ENCODE data around the gene HK1.
"Not testable (repeated sequence)": the region's sequence is repeated elsewhere in the genome, so short reads cannot be mapped to it uniquely, and the experiment has no call there.

HK1 gene

GRCh38 chr10:69278446-69278963 is at the start of gene HK1:
Gene HK1, plus strand, starts transcription at chr10:69278496.
- no peak for DNase-seq

GRCh38 chr10:69229616-69229916 is 48.7 kb upstream of the HK1 start:
- DNase-seq = no peak

DNA sequence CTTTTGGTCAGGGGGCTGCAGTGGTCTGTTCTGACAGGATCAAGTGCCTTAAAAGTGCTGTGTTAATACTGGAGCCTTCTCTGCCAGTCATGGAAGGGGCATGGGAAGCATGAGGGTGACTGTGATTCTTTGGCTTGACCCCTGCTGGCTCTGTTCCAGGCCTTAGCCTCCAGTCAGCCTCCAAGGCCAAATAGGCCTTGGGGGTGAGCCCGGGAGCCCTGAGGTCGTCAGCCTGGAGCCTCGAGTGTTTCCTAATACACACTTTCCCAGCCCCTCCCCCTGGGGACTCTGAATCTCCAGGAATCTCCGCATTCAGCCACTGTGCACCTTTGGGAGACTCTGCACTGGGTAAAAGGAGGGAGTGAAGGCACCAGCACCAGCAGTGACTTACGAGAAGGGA is 48.2 kb upstream of the HK1 start:
- no peak for DNase-seq

- DNase-seq = no peak
Observed at GRCh38 chr10:69232252-69232651, 46.0 kb upstream of the HK1 start.

- no peak for DNase-seq
Observed at GRCh38 chr10:69232736-69233480, 45.4 kb upstream of the HK1 start.

DNA sequence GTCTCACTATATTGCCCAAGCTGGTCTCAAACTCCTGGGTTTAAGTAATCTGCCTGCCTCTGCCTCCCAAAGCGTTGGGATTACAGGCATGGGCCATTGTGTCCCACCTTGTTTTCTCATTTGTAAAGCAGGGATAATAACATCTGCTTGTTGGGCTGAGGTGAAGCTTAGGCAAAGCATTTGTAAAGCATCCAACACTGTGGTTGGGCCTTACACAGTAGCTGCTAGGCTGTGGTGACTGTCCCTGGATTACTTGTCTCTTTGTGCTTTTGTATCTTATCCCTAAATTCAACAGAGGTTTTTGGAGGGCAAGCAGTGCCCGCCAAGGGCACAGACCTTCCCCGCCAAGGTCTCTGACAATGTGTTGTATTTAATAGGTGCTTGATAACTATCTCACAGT is 43.8 kb upstream of the HK1 start:
- no peak for DNase-seq

- peak; percentile 77 for DNase-seq
Observed at GRCh38 chr10:69237528-69238159, 40.7 kb upstream of the HK1 start.

GRCh38 chr10:69239136-69239535 is 39.2 kb upstream of the HK1 start:
- DNase-seq = no peak

DNA sequence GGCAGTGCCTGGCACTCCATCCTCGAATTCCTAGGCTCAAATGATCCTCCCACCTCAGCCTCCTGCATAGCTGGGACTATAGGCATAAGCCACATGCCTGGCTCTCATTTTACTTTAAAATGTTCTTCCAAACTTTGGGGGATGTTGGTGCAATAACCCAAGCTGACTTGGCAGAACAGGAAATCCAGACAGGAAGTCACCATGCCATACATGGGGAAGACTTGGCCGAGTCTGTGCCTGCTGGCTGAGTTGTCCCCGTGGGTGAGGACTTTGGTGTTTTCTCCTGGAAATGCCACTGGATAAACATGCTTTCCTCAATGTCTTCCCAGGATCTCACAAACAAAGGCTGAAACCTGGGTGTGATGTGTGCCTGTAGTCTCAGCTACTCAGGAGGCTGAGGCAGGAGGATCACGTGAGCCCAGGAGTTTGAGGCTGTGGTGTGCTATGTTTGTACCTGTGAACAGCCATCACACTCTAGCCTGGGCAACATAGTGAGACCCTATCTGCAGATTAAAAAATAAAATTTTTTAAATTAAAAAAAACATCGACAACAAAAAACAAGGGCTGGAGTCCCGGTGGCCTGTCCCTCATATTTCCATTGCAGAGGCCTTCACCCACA is 38.4 kb upstream of the HK1 start:
- no peak for DNase-seq

- DNase-seq = no peak
Observed at GRCh38 chr10:69240455-69240854, 37.8 kb upstream of the HK1 start.

DNA sequence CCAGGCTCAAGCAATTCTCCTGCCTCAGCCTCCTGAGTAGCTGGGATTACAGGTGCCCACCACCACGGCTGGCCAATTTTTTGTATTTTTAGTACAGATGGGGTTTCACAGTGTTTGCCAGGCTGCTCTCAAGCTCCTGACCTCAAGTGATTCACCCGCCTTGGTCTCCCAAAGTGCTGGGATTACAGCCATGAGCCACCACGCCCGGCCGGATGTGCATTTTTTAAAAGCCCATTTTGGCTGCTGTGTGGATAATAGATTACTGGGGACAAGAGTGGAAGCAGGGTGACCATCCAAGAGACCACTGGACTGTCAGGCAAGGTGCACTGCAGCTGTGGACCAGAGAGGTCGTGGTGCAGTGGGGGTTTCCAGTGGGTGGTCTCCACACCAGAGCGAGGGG is 36.7 kb upstream of the HK1 start:
- no peak for DNase-seq

DNA sequence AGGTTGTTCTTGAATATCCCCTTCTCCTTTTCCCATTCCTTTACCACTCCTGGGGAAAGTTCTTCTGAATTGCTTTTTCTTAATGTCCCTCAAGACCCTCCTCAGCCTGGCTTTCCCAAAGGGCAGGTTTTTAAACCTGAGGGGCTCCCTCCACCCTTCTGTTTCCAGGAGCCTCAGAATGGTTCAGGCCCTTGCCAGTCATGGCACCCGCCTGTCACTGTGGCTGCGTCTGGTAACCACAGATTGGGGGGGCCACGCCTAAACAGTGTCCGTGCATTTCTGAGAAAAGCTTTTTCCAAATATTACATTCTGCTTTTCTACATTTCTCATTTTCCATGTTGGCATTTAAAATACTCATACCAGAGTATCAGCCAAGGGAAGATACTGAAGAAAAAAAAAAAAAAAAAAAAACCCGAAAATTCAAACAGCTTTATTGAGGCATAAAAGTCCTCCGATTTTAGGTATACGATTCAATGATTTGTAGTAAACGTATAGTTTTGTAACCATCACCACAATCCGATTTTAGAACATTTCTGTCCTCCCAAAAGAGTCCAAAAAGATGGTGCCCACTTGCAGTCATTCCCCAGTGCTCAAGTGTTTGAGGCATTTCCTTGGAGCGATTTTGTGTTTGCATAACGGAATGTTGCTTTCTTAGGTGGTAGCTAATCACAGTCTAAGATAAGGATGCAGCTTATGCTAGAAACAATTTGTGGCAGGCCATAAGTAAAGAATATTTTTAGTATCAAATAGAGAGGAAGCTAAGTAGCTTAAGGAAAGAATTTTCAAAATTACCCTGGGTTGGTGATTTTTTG is 36.0 kb upstream of the HK1 start:
- no peak for DNase-seq

DNA sequence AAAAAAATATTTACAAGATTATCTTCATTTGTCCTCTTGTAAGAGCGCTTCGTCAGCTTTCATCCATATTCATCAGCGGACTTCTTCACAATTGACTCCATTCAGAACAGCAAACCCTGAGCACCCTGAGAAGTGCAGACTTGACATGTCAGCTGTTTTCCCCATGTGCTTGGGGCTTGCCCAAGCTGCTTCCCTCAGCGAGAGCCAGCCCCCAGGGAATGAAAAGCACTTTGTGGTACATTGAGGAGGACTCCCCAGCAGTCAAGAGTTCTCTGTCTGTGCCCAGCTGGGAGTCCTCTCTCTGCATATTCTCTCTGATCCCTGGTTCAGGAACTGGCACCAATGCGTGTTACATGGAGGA is 35.5 kb upstream of the HK1 start:
- DNase-seq = peak; percentile 6

DNA sequence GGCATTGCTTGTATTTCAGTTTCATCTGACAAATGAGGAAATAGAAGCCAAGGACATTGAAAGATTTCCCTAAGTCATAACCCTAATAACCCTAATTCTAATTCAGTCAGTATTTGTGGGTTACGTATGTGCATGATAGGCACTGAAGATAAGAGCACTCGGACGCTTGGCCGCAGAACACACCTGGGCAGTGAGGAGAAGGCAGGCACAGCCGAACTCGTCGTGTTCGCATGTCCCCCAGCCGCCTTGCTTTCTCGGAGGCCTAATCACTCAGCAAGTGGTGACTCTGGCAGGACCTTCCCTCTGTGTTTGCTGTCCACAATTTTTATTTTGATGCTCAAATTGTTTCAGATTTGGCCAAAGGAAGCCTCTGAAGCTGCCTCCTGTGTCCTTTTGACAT is 34.5 kb upstream of the HK1 start:
- DNase-seq = no peak

DNA sequence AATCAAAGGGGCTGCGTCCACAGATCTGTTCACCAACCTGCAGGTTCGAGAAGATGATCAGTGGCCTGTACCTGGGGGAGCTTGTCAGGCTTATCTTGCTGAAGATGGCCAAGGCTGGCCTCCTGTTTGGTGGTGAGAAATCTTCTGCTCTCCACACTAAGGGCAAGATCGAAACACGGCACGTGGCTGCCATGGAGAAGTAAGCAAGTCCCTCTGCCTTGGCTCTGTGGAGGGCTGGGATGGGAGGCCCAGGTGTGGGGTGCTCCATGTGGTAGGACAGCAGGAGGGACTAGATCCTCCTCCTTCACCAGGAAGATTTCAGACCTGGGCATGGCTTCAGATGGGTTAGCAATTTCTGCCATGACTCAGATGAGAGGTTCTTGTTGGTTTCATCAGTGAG is 32.3 kb upstream of the HK1 start:
- no peak for DNase-seq

GRCh38 chr10:69246581-69247312 is 31.5 kb upstream of the HK1 start:
- DNase-seq = no peak

GRCh38 chr10:69247313-69247710 is 31.0 kb upstream of the HK1 start:
- no peak for DNase-seq

- no peak for DNase-seq
Observed at GRCh38 chr10:69248117-69248730, 30.1 kb upstream of the HK1 start.

GRCh38 chr10:69250041-69250440 is 28.3 kb upstream of the HK1 start:
- no peak for DNase-seq

DNA sequence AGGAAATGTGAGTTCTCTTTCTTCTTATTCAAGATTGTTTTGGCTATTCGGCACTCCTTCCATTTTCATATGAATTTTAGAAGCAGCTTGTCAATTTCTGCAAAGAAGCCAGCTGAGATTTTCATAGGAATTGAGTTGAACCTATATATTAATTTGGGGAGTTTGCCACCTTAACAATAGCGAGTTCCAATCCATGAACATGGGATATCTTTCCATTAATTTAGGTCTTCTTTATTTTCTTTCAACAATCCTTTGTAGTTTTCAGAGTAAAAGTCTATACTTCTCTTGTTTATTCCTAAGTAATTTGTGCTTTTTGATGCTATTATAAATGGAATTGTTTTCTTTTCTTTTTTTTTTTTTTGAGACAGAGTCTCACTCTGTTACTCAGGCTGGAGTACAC is 26.9 kb upstream of the HK1 start:
- not testable (repeated sequence) for DNase-seq

DNA sequence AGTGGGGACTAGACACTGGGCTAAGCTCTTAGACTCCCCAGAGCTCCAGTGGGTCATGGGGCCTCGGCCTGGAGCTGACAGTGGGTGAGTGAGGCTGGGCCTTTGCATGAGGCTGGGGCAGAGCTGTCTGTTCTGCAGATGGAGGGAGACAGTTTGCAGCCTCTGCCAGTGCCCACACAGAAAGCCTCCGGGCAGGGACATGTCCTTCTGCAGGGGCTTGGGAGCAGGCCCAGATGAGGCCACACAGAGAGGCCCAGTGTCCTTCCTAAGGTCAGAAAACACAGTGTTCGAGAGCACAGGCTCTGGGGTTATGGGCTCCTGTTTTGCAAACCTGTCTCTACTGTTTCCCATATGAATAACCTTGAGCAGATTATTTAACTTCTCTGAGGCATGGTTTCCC is 25.1 kb upstream of the HK1 start:
- no peak for DNase-seq

DNA sequence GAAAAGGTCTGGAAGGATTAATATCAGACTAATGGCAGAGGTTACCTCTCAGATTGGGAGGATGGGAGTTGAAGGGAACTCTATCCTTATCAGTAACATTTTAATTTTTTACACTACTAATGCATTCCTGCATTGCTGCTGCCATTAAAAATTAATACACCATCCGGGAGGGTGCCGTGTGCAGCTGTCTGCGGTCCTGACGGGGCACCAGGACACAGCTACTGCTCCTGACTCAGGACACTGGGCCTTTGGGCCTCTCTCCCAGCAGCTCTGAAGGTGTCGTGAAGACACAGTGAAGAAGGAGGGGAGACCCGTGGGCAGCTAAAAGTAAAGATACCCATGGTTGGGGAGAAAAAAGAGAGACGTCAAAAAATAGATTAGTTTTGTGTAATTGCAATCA is 23.4 kb upstream of the HK1 start:
- no peak for DNase-seq

Measured in NCI-H2171 (cell line).